Liver (tissue), 9 donors: Measurements from ENCODE around the gene C4orf33. TPM values are rescaled to one million over a fixed set of nuclear protein-coding genes. Genes with fewer than 3 reads are reported as not detected.

Experiments
- DNase-seq: peaks from one replicate; pipeline ENCODE4 v3.0.0-alpha.2; 2017; ENCODE audit warnings: low spot score
- H3K27ac ChIP-seq, 2 donors: one replicate each; pipeline ENCODE4 v1.7.0; 2013; ENCODE audit warnings: inconsistent platforms in 2 of 2, low read length in 2 of 2, control low read depth in 1 of 2, low read depth in 1 of 2, mild to moderate bottlenecking in 1 of 2
- H3K27me3 ChIP-seq, 4 donors: one replicate each; pipeline versions ENCODE4 v1.6.1 to v1.7.0; 2013; ENCODE audit warnings: low read length in 3 of 4, inconsistent platforms in 1 of 4, mild to moderate bottlenecking in 1 of 4, moderate library complexity in 1 of 4; ENCODE audit not compliant: control insufficient read depth in 4 of 4, insufficient read depth in 4 of 4
- H3K36me3 ChIP-seq, 4 donors: one replicate each; pipeline versions ENCODE4 v1.6.1 to v1.7.0; 2013; ENCODE audit warnings: low read length in 3 of 4, mild to moderate bottlenecking in 3 of 4, low read depth in 1 of 4, moderate library complexity in 1 of 4; ENCODE audit not compliant: control insufficient read depth in 4 of 4, insufficient read depth in 3 of 4
- H3K4me1 ChIP-seq, 4 donors: one replicate each; pipeline versions ENCODE4 v1.6.1 to v1.7.0; 2013; ENCODE audit warnings: low read length in 3 of 4, mild to moderate bottlenecking in 3 of 4, moderate library complexity in 1 of 4; ENCODE audit not compliant: control insufficient read depth in 4 of 4, insufficient read depth in 4 of 4
- H3K4me3 ChIP-seq, 3 donors: one replicate each; pipeline versions ENCODE4 v1.6.1 to v1.7.0; 2013; ENCODE audit warnings: low read length in 3 of 3, control low read depth in 1 of 3, low read depth in 1 of 3, mild to moderate bottlenecking in 1 of 3
- H3K9ac ChIP-seq, 2 donors: one replicate each; pipeline ENCODE4 v1.7.0; 2013; ENCODE audit warnings: low read length in 2 of 2, mild to moderate bottlenecking in 2 of 2, moderate library complexity in 2 of 2, control low read depth in 1 of 2, low read depth in 1 of 2
- H3K9me3 ChIP-seq, 4 donors: one replicate each; pipeline versions ENCODE4 v1.6.1 to v1.7.0; 2013; ENCODE audit warnings: low read length in 3 of 4; ENCODE audit not compliant: control insufficient read depth in 4 of 4
- ATF3 ChIP-seq: IDR thresholded peaks from 2 replicates; pipeline ENCODE4 v1.6.1; 2016; ENCODE audit warnings: antibody characterized with exemption
- CTCF ChIP-seq: fragments of 150-350 bp; IDR thresholded peaks from 2 replicates; pipeline ENCODE4 v1.5.1; 2017; ENCODE audit warnings: improper control_type of control experiment, low read depth, low read length; ENCODE audit not compliant: missing input control
- EGR1 ChIP-seq, 2 donors: IDR thresholded peaks; 2 replicates each; pipeline ENCODE4 v1.6.1; 2016 to 2018; ENCODE audit warnings: antibody characterized with exemption in 2 of 2, low read depth in 2 of 2
- FOXA1 ChIP-seq: IDR thresholded peaks from 2 replicates; pipeline ENCODE4 v1.6.1; 2016; ENCODE audit warnings: antibody characterized with exemption
- FOXA2 ChIP-seq: IDR thresholded peaks from 2 replicates; pipeline ENCODE4 v1.6.1; 2016; ENCODE audit warnings: antibody characterized with exemption
- GABPA ChIP-seq, 2 donors: IDR thresholded peaks in 1 of 2; conservative IDR thresholded peaks in 1 of 2; 2 replicates each; pipeline ENCODE4 v1.6.1; 2016; ENCODE audit warnings: antibody characterized with exemption in 2 of 2, mild to moderate bottlenecking in 1 of 2, moderate library complexity in 1 of 2
- HNF4A ChIP-seq, 2 donors: conservative IDR thresholded peaks; 2 replicates each; pipeline ENCODE4 v1.6.1; 2016; ENCODE audit warnings: antibody characterized with exemption in 2 of 2, mild to moderate bottlenecking in 2 of 2
- HNF4G ChIP-seq: IDR thresholded peaks from 2 replicates; pipeline ENCODE4 v1.6.1; 2016; ENCODE audit warnings: antibody characterized with exemption
- JUND ChIP-seq, 2 donors: IDR thresholded peaks; 2 replicates each; pipeline ENCODE4 v1.6.1; 2016; ENCODE audit warnings: antibody characterized with exemption in 2 of 2
- NR2F2 ChIP-seq: IDR thresholded peaks from 2 replicates; pipeline ENCODE4 v1.6.1; 2016; ENCODE audit warnings: antibody characterized with exemption
- RAD21 ChIP-seq, 2 donors: IDR thresholded peaks; 2 replicates each; pipeline ENCODE4 v1.6.1; 2016; ENCODE audit warnings: antibody characterized with exemption in 2 of 2, mild to moderate bottlenecking in 2 of 2
- RXRA ChIP-seq, 2 donors: IDR thresholded peaks; 2 replicates each; pipeline ENCODE4 v1.6.1; 2017 to 2018; ENCODE audit warnings: antibody characterized with exemption in 2 of 2, mild to moderate bottlenecking in 1 of 2
- SP1 ChIP-seq: IDR thresholded peaks from 2 replicates; pipeline ENCODE4 v1.6.1; 2018; ENCODE audit warnings: antibody characterized with exemption, mild to moderate bottlenecking
- TAF1 ChIP-seq: conservative IDR thresholded peaks from 2 replicates; pipeline ENCODE4 v1.6.1; 2016; ENCODE audit warnings: antibody characterized with exemption, mild to moderate bottlenecking
- YY1 ChIP-seq: IDR thresholded peaks from 2 replicates; pipeline ENCODE4 v1.6.1; 2016; ENCODE audit warnings: antibody characterized with exemption, mild to moderate bottlenecking
- WGBS: extraction: QIAGEN DNeasy Blood & Tissue Kit; methylation state at CpG from one replicate; pipeline ENCODE4 v1.1.7; 2013; 5-methylcytosine and 5-hydroxymethylcytosine counted together
- polyA plus RNA-seq, 2 donors: library from polyadenylated mRNA; stranded (reverse) in 1 of 2; unstranded in 1 of 2; fragments of 200-250 nt in 1 of 2; fragments of >200 nt in 1 of 2; fragmentation: Nextera tagmentation in 1 of 2; extraction: Ambion mirVana in 1 of 2; gene quantifications; one replicate each; pipeline versions ENCODE4 v1.2.1 to v1.2.3, GENCODE V29; 2013 to 2015
- total RNA-seq, 2 donors: library from RNA; depleted of rRNA; stranded (reverse); fragments of >200 nt; gene quantifications; one replicate each; pipeline ENCODE4 v1.2.3, GENCODE V29; 2014
- TF ChIP-seq, protein P1 (sequence below): IDR thresholded peaks from 2 replicates; pipeline ENCODE4 v1.6.1; 2016; ENCODE audit warnings: antibody characterized with exemption, mild to moderate bottlenecking
- TF ChIP-seq, protein P2 (sequence below): IDR thresholded peaks from 2 replicates; pipeline ENCODE4 v1.6.1; 2016; ENCODE audit warnings: antibody characterized with exemption
- TF ChIP-seq, protein P3 (sequence below): IDR thresholded peaks from 2 replicates; pipeline ENCODE4 v1.6.1; 2016; ENCODE audit warnings: antibody characterized with exemption
- donor health status: healthy.
- donor health status: healthy.
- donor health status: healthy.
- donor health status: healthy.
- donor health status: healthy.

The C4orf33 gene
- total and polyA plus RNA-seq, 4 donors, result 2.4 to 7.7 (median 4.8) TPM

GRCh38 chr4:129145222-129145730 lies 49.3 kb downstream of the C4orf33 start:
- H3K36me3 ChIP-seq, result no peaks in the 10 kb centered on the region
- H3K4me3 ChIP-seq, result no peak overlapping the region
- H3K27ac ChIP-seq, result no peak overlapping the region
- no peaks in the 10 kb centered on the region for H3K4me1 ChIP-seq
- DNase-seq, result no peak
- 92% methylated on average over 5 of the region's 5 CpGs for WGBS
- TF ChIP-seq, protein P1, sequence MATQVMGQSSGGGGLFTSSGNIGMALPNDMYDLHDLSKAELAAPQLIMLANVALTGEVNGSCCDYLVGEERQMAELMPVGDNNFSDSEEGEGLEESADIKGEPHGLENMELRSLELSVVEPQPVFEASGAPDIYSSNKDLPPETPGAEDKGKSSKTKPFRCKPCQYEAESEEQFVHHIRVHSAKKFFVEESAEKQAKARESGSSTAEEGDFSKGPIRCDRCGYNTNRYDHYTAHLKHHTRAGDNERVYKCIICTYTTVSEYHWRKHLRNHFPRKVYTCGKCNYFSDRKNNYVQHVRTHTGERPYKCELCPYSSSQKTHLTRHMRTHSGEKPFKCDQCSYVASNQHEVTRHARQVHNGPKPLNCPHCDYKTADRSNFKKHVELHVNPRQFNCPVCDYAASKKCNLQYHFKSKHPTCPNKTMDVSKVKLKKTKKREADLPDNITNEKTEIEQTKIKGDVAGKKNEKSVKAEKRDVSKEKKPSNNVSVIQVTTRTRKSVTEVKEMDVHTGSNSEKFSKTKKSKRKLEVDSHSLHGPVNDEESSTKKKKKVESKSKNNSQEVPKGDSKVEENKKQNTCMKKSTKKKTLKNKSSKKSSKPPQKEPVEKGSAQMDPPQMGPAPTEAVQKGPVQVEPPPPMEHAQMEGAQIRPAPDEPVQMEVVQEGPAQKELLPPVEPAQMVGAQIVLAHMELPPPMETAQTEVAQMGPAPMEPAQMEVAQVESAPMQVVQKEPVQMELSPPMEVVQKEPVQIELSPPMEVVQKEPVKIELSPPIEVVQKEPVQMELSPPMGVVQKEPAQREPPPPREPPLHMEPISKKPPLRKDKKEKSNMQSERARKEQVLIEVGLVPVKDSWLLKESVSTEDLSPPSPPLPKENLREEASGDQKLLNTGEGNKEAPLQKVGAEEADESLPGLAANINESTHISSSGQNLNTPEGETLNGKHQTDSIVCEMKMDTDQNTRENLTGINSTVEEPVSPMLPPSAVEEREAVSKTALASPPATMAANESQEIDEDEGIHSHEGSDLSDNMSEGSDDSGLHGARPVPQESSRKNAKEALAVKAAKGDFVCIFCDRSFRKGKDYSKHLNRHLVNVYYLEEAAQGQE, result no peak
- TF ChIP-seq HNF4A (conservative IDR thresholded peaks at IDR 0.05) (no peak), ATF3 (no peak), RAD21 (IDR thresholded peaks at IDR 0.05) (no peak), SP1 (no peak), TAF1 (no peak), JUND (IDR thresholded peaks at IDR 0.05) (no peak), EGR1 (IDR thresholded peaks at IDR 0.05; ENCODE audit: low read depth in 2 of 2) (no peak), FOXA2 (no peak), YY1 (no peak), FOXA1 (no peak), CTCF (no peak), RXRA (IDR thresholded peaks at IDR 0.05) (no peak), HNF4G (no peak), GABPA (IDR thresholded peaks at IDR 0.05 in 1 of 2, conservative IDR thresholded peaks at IDR 0.05 in 1 of 2) (no peak), NR2F2 (no peak)
- TF ChIP-seq, protein P2, sequence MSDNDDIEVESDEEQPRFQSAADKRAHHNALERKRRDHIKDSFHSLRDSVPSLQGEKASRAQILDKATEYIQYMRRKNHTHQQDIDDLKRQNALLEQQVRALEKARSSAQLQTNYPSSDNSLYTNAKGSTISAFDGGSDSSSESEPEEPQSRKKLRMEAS, result no peak
- TF ChIP-seq, protein P3, sequence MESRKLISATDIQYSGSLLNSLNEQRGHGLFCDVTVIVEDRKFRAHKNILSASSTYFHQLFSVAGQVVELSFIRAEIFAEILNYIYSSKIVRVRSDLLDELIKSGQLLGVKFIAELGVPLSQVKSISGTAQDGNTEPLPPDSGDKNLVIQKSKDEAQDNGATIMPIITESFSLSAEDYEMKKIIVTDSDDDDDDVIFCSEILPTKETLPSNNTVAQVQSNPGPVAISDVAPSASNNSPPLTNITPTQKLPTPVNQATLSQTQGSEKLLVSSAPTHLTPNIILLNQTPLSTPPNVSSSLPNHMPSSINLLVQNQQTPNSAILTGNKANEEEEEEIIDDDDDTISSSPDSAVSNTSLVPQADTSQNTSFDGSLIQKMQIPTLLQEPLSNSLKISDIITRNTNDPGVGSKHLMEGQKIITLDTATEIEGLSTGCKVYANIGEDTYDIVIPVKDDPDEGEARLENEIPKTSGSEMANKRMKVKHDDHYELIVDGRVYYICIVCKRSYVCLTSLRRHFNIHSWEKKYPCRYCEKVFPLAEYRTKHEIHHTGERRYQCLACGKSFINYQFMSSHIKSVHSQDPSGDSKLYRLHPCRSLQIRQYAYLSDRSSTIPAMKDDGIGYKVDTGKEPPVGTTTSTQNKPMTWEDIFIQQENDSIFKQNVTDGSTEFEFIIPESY, result no peak
- no peak overlapping the region for H3K9ac ChIP-seq
- no peaks in the 10 kb centered on the region for H3K27me3 ChIP-seq
- H3K9me3 ChIP-seq, result no peaks in the 10 kb centered on the region
